HepG2 (cell line): Measurements from ENCODE around the gene AGK. TPM values are rescaled to one million over a fixed set of nuclear protein-coding genes. Genes with fewer than 3 reads are reported as not detected.

ENCODE experiments used
- ATAC-seq: fragments of 200-7000 bp; cut with Tn5 transposase; 3 replicates; pipeline ENCODE4 v1.9.1; 2020; ENCODE audit warnings: mild to moderate bottlenecking, moderate library complexity
- BruUV-seq: library from RNA; stranded (reverse); fragments of 400-500 nt; replicated peaks from 2 replicates; lab custom pipeline; 2021; lab: Mats Ljungman, UMichigan
- CTCF ChIA-PET: fragments of 300-600 bp; formaldehyde crosslinking; extraction: SDS; loops from one replicate; lab custom pipeline; 2021; ENCODE audit warnings: low total read pairs, inconsistent platforms, low intra/inter-chr PET ratio; lab: Yijun Ruan, JAX
- POLR2A ChIA-PET: fragments of 350-600 bp; sonication (Branson Sonifier 250); formaldehyde crosslinking; loops from one replicate; lab custom pipeline; 2020; ENCODE audit warnings: antibody characterized with exemption, inconsistent platforms; lab: Yijun Ruan, JAX
- DNase-seq: peaks from one replicate; pipeline ENCODE4 v3.0.0-alpha.2; 2015; ENCODE audit warnings: low spot score
- FAIRE-seq: peaks from 3 replicates; lab custom pipeline; 2011; peaks lifted over from hg19 to GRCh38; lab: Jason Lieb, UNC
- H2AFZ ChIP-seq: one replicate; pipeline ENCODE4 v1.6.1; 2011; ENCODE audit warnings: low read length, inconsistent platforms
- H3K27ac ChIP-seq: fragments of 300-600 bp; 3 replicates; pipeline ENCODE4 v1.8.0; 2011; ENCODE audit warnings: mixed run types, mild to moderate bottlenecking, mixed read lengths, low read length, inconsistent platforms; ENCODE audit not compliant: insufficient read depth; ENCODE audit errors: extremely low read length
- H3K27me3 ChIP-seq, 2 experiments: fragments of 200-600 bp in 1 of 2; 2 replicates in 1 of 2; 3 replicates in 1 of 2; pipeline versions ENCODE4 v1.6.0 to v1.8.0; 2011; ENCODE audit warnings: low read length in 2 of 2, mild to moderate bottlenecking in 2 of 2, moderate library complexity in 2 of 2, inconsistent platforms in 1 of 2; ENCODE audit not compliant: insufficient read depth in 2 of 2, control insufficient read depth in 1 of 2
- H3K36me3 ChIP-seq, 2 experiments: fragments of 200-600 bp in 1 of 2; replicated peaks in 1 of 2; 2 replicates in 1 of 2; 3 replicates in 1 of 2; pipeline versions ENCODE4 v1.5.1 to v1.8.0; 2011; ENCODE audit warnings: low read length in 2 of 2, inconsistent platforms in 1 of 2; ENCODE audit not compliant: insufficient read depth in 2 of 2, control insufficient read depth in 1 of 2
- H3K4me1 ChIP-seq: 2 replicates; pipeline ENCODE4 v1.5.1; 2012; ENCODE audit warnings: low read length, inconsistent platforms; ENCODE audit not compliant: insufficient read depth
- H3K4me2 ChIP-seq: 2 replicates; pipeline ENCODE4 v1.6.0; 2011; ENCODE audit warnings: low read depth, low read length, inconsistent platforms
- H3K4me3 ChIP-seq, 3 experiments: fragments of 200-600 bp in 1 of 3; sonication (generic), shearing (Covaris generic) in 1 of 3; replicated peaks in 1 of 3; 2 replicates each; pipeline ENCODE4 v1.5.1; 2011 to 2016; ENCODE audit warnings: low read length in 3 of 3, inconsistent platforms in 2 of 3, low read depth in 2 of 3, mild to moderate bottlenecking in 2 of 3, control low read depth in 1 of 3, mixed read lengths in 1 of 3; ENCODE audit not compliant: insufficient read depth in 1 of 3
- H3K79me2 ChIP-seq: one replicate; pipeline ENCODE4 v1.6.1; 2011; ENCODE audit warnings: low read length, inconsistent platforms; ENCODE audit not compliant: insufficient read depth
- H3K9ac ChIP-seq: 2 replicates; pipeline ENCODE4 v1.6.0; 2011; ENCODE audit warnings: mild to moderate bottlenecking, low read depth, low read length, inconsistent platforms; ENCODE audit not compliant: insufficient read depth
- H3K9me3 ChIP-seq: 2 replicates; pipeline ENCODE4 v1.5.1; 2012; ENCODE audit warnings: mild to moderate bottlenecking, low read length
- H4K20me1 ChIP-seq: 2 replicates; pipeline ENCODE4 v1.6.0; 2011; ENCODE audit warnings: inconsistent platforms, mild to moderate bottlenecking, low read length, moderate library complexity; ENCODE audit not compliant: insufficient read depth
- ARNT ChIP-seq: fragments of 450-650 bp; IDR thresholded peaks from 2 replicates; pipeline ENCODE4 v1.6.1; 2017
- ELF3 ChIP-seq: IDR thresholded peaks from 2 replicates; pipeline ENCODE4 v1.6.1; 2016; ENCODE audit warnings: missing genetic modification reagents, missing compliant biosample characterization
- ISL2 ChIP-seq: sonication (generic); formaldehyde crosslinking; IDR thresholded peaks from 2 replicates; pipeline ENCODE4 v1.5.0; 2020; ENCODE audit warnings: missing genetic modification reagents
- MLLT10 ChIP-seq: sonication (generic); formaldehyde crosslinking; IDR thresholded peaks from 2 replicates; pipeline ENCODE4 v1.4.0; 2020; ENCODE audit warnings: missing genetic modification reagents
- NR2F1 ChIP-seq, 2 experiments: fragments of 450-650 bp in 1 of 2; formaldehyde crosslinking in 1 of 2; IDR thresholded peaks; 2 replicates each; pipeline versions ENCODE4 v1.5.0 to v1.6.1; 2016 to 2020; ENCODE audit warnings: mild to moderate bottlenecking in 1 of 2, missing compliant biosample characterization in 1 of 2, missing genetic modification reagents in 1 of 2, moderate library complexity in 1 of 2
- TCF12 ChIP-seq, 2 experiments: fragments of 450-650 bp in 1 of 2; sonication (generic) in 1 of 2; formaldehyde crosslinking in 1 of 2; IDR thresholded peaks; 2 replicates each; pipeline versions ENCODE4 v1.6.1 to v1.8.0; 2017 to 2022; ENCODE audit warnings: antibody characterized with exemption in 1 of 2, mild to moderate bottlenecking in 1 of 2, missing genetic modification reagents in 1 of 2, moderate library complexity in 1 of 2
- TOPORS ChIP-seq: sonication (generic); formaldehyde crosslinking; IDR thresholded peaks from 2 replicates; pipeline ENCODE4 v1.8.0; 2023; ENCODE audit warnings: mild to moderate bottlenecking, missing genetic modification reagents
- ZNF160 ChIP-seq: sonication (generic); formaldehyde crosslinking; IDR thresholded peaks from 2 replicates; pipeline ENCODE4 v1.8.0; 2022; ENCODE audit warnings: mild to moderate bottlenecking, inconsistent platforms, missing genetic modification reagents
- ZNF33B ChIP-seq: sonication (generic); formaldehyde crosslinking; IDR thresholded peaks from 2 replicates; pipeline ENCODE4 v1.5.1; 2020; ENCODE audit warnings: mild to moderate bottlenecking, missing genetic modification reagents
- ZNF556 ChIP-seq: sonication (generic); formaldehyde crosslinking; IDR thresholded peaks from 2 replicates; pipeline ENCODE4 v1.4.0; 2020; ENCODE audit warnings: mild to moderate bottlenecking, missing genetic modification reagents, borderline replicate concordance
- ZNF614 ChIP-seq: IDR thresholded peaks from 2 replicates; pipeline ENCODE4 v1.6.1; 2018; ENCODE audit warnings: missing biosample characterization, missing genetic modification reagents, inconsistent platforms, borderline replicate concordance
- WGBS: methylation state at CpG from one replicate; pipeline ENCODE4 v1.1.6; 2017; ENCODE audit warnings: low lambda C conversion rate; 5-methylcytosine and 5-hydroxymethylcytosine counted together
- in situ Hi-C: cut with HindIII; loops from 2 replicates; pipeline ENCODE4 v1.10.0; 2017; ENCODE audit warnings: low pct_unique_long_range_greater_than_20kb; ENCODE audit not compliant: extremely low pct_ligation_motif_present
- intact Hi-C: fragments of 100-400 bp; cut with micrococcal nuclease; formaldehyde crosslinking; loops from one replicate; pipeline ENCODE4 v1.10.0; 2022; ENCODE audit not compliant: unreplicated experiment
- polyA plus RNA-seq, 8 experiments: library from polyadenylated mRNA; depleted of rRNA in 3 of 8; stranded (reverse) in 7 of 8; unstranded in 1 of 8; fragments of >200 nt; fragmentation: Illumina TruSeq in 4 of 8; extraction: Trizol in 4 of 8; gene quantifications; 2 replicates each; pipeline versions ENCODE4 v1.2.1 to v1.2.3, GENCODE V29; 2011 to 2016; ENCODE audit warnings: low read depth in 4 of 8, missing spikeins in 1 of 8, mixed read lengths in 1 of 8; ENCODE audit not compliant: insufficient read depth in 1 of 8
- total RNA-seq, 5 experiments: library from RNA; depleted of rRNA; stranded (reverse); fragments of >200 nt; fragmentation: Illumina TruSeq; extraction: Trizol; gene quantifications; 2 replicates each; pipeline ENCODE4 v1.2.3, GENCODE V29; 2016; ENCODE audit warnings: low read depth in 1 of 5
- TF ChIP-seq, protein P1 (sequence below): sonication (generic); formaldehyde crosslinking; IDR thresholded peaks from 2 replicates; pipeline ENCODE4 v1.4.0; 2020; ENCODE audit warnings: mild to moderate bottlenecking, low read depth, missing genetic modification reagents
- TF ChIP-seq, protein P2 (sequence below): sonication (generic); formaldehyde crosslinking; IDR thresholded peaks from 2 replicates; pipeline ENCODE4 v1.4.0; 2020; ENCODE audit warnings: missing genetic modification reagents, borderline replicate concordance
- TF ChIP-seq, protein P3 (sequence below): sonication (generic); formaldehyde crosslinking; IDR thresholded peaks from 2 replicates; pipeline ENCODE4 v1.4.0; 2020; ENCODE audit warnings: mild to moderate bottlenecking, missing genetic modification reagents
- TF ChIP-seq, protein P4 (sequence below): sonication (generic); formaldehyde crosslinking; IDR thresholded peaks from 2 replicates; pipeline ENCODE4 v1.8.1; 2023; ENCODE audit warnings: mild to moderate bottlenecking, missing genetic modification reagents

Gene AGK
- total and polyA plus RNA-seq, 2 of the 13 experiments (the other 11 are each of a cell fraction or from before 2014, with no cell fraction given) = 23.7 to 30.1 TPM

DNA sequence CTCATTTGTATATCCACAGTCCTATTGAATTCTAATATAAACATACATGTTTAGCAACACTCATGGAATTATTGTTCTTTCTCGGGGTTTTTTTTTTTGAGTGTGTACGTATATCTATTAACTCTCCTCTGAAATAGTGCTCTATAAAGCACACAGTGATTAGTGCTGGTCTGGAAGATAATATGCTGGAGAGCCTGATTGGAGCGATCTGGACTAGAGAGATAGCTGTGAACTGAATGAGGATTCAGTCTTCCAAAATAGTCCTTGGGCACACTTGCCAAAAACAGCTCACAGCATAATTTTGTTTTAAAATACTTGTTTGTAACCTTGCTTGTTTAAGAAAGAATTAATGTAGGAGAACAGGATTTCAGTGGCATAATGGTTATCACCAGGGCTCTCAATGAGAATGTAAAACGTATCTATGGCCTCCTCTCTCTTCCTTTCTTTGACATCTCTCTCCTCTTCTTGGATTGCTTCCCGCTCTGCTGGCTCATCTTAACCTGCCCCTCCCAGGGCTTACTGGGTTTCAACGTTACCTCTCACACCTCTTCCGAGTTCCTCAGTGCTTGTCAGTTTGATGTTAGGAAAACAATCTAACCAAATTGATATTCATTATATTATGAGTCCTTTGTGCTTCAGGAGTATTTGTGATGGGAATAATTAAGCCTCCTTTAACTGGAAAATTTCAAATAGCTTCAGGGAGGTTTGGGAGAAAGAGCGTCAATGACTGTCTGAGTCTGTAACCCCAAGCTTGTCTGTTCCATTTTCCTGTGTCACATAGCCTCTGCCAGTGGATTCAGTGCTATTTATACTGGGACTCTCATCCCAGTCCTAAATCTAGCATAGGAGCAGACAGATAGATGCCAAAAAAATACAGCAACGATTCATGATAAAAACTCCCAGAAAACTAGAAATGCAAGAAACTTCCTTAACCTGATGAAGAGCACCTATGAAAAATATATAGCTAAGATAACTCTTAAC is 16.2 kb upstream of the AGK start:
- DNase-seq (no peak), ATAC-seq (no peak), FAIRE-seq (no peak)
- H3K36me3 ChIP-seq = no peaks in the 10 kb centered on the region
- POLR2A ChIA-PET = no interaction called here
- no peak overlapping the region for H3K27ac ChIP-seq
- H4K20me1 ChIP-seq = no peaks in the 10 kb centered on the region
- no peak overlapping the region for H3K4me3 ChIP-seq
- H3K27me3 ChIP-seq = peaks cover 0 to 5% of the 10 kb centered on the region in 2 experiments; a peak in 2 of 5 replicates
- WGBS = 12% methylated on average over 9 of the region's 9 CpGs
- H3K9ac ChIP-seq = no peak overlapping the region
- H3K4me2 ChIP-seq = no peak overlapping the region
- H3K9me3 ChIP-seq = no peaks in the 10 kb centered on the region
- CTCF ChIA-PET = no interaction called here
- intact Hi-C loops = loop anchor here (5.0 kb wide), 3 partner anchors 283 to 723 kb away; partner anchors contain the start of gene TMEM178B
- no TSS peak for BruUV-seq
- no peak overlapping the region for H2AFZ ChIP-seq
- in situ Hi-C loops = loop anchor here (25.0 kb wide), 1 partner anchor 473 kb away; the partner anchor contains the start of gene TMEM178B
- H3K4me1 ChIP-seq = no peaks in the 10 kb centered on the region
- no peaks in the 10 kb centered on the region for H3K79me2 ChIP-seq
- TF ChIP-seq NR2F1 (CRISPR knock-in tag; IDR thresholded peaks at IDR 0.05) = no peak
- TF ChIP-seq ZNF33B (CRISPR knock-in tag) = no peak
- TF ChIP-seq TOPORS (CRISPR knock-in tag) = no peak
- TF ChIP-seq ZNF160 = no peak
- TF ChIP-seq, protein P1, sequence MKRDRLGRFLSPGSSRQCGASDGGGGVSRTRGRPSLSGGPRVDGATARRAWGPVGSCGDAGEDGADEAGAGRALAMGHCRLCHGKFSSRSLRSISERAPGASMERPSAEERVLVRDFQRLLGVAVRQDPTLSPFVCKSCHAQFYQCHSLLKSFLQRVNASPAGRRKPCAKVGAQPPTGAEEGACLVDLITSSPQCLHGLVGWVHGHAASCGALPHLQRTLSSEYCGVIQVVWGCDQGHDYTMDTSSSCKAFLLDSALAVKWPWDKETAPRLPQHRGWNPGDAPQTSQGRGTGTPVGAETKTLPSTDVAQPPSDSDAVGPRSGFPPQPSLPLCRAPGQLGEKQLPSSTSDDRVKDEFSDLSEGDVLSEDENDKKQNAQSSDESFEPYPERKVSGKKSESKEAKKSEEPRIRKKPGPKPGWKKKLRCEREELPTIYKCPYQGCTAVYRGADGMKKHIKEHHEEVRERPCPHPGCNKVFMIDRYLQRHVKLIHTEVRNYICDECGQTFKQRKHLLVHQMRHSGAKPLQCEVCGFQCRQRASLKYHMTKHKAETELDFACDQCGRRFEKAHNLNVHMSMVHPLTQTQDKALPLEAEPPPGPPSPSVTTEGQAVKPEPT (CRISPR knock-in tag) = no peak
- TF ChIP-seq, protein P2, sequence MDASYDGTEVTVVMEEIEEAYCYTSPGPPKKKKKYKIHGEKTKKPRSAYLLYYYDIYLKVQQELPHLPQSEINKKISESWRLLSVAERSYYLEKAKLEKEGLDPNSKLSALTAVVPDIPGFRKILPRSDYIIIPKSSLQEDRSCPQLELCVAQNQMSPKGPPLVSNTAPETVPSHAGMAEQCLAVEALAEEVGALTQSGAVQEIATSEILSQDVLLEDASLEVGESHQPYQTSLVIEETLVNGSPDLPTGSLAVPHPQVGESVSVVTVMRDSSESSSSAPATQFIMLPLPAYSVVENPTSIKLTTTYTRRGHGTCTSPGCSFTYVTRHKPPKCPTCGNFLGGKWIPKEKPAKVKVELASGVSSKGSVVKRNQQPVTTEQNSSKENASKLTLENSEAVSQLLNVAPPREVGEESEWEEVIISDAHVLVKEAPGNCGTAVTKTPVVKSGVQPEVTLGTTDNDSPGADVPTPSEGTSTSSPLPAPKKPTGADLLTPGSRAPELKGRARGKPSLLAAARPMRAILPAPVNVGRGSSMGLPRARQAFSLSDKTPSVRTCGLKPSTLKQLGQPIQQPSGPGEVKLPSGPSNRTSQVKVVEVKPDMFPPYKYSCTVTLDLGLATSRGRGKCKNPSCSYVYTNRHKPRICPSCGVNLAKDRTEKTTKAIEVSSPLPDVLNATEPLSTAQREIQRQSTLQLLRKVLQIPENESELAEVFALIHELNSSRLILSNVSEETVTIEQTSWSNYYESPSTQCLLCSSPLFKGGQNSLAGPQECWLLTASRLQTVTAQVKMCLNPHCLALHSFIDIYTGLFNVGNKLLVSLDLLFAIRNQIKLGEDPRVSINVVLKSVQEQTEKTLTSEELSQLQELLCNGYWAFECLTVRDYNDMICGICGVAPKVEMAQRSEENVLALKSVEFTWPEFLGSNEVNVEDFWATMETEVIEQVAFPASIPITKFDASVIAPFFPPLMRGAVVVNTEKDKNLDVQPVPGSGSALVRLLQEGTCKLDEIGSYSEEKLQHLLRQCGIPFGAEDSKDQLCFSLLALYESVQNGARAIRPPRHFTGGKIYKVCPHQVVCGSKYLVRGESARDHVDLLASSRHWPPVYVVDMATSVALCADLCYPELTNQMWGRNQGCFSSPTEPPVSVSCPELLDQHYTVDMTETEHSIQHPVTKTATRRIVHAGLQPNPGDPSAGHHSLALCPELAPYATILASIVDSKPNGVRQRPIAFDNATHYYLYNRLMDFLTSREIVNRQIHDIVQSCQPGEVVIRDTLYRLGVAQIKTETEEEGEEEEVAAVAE (CRISPR knock-in tag) = no peak
- no peak for TF ChIP-seq MLLT10
- no peak for TF ChIP-seq ZNF614 (CRISPR knock-in tag)
- TF ChIP-seq ISL2 = no peak
- TF ChIP-seq, protein P3, sequence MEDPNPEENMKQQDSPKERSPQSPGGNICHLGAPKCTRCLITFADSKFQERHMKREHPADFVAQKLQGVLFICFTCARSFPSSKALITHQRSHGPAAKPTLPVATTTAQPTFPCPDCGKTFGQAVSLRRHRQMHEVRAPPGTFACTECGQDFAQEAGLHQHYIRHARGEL (CRISPR knock-in tag) = no peak
- no peak for TF ChIP-seq TCF12 (IDR thresholded peaks at IDR 0.05)
- no peak for TF ChIP-seq TCF12 (CRISPR knock-in tag; IDR thresholded peaks at IDR 0.05)
- no peak for TF ChIP-seq ARNT
- TF ChIP-seq, protein P4, sequence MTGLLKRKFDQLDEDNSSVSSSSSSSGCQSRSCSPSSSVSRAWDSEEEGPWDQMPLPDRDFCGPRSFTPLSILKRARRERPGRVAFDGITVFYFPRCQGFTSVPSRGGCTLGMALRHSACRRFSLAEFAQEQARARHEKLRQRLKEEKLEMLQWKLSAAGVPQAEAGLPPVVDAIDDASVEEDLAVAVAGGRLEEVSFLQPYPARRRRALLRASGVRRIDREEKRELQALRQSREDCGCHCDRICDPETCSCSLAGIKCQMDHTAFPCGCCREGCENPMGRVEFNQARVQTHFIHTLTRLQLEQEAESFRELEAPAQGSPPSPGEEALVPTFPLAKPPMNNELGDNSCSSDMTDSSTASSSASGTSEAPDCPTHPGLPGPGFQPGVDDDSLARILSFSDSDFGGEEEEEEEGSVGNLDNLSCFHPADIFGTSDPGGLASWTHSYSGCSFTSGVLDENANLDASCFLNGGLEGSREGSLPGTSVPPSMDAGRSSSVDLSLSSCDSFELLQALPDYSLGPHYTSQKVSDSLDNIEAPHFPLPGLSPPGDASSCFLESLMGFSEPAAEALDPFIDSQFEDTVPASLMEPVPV (CRISPR knock-in tag) = no peak
- TF ChIP-seq ZNF556 (CRISPR knock-in tag) = no peak
- no peak for TF ChIP-seq ELF3 (CRISPR knock-in tag)
